HG03520 (cell line): Measurements from ENCODE around the gene PPP6R3.

Experiments used
- ATAC-seq: cut with Tn5 transposase; IDR thresholded peaks from one replicate; pipeline ENCODE4 v1.9.1; 2021; ENCODE audit warnings: mild to moderate bottlenecking, moderate library complexity; ENCODE audit not compliant: unreplicated experiment

PPP6R3 gene, protein sequence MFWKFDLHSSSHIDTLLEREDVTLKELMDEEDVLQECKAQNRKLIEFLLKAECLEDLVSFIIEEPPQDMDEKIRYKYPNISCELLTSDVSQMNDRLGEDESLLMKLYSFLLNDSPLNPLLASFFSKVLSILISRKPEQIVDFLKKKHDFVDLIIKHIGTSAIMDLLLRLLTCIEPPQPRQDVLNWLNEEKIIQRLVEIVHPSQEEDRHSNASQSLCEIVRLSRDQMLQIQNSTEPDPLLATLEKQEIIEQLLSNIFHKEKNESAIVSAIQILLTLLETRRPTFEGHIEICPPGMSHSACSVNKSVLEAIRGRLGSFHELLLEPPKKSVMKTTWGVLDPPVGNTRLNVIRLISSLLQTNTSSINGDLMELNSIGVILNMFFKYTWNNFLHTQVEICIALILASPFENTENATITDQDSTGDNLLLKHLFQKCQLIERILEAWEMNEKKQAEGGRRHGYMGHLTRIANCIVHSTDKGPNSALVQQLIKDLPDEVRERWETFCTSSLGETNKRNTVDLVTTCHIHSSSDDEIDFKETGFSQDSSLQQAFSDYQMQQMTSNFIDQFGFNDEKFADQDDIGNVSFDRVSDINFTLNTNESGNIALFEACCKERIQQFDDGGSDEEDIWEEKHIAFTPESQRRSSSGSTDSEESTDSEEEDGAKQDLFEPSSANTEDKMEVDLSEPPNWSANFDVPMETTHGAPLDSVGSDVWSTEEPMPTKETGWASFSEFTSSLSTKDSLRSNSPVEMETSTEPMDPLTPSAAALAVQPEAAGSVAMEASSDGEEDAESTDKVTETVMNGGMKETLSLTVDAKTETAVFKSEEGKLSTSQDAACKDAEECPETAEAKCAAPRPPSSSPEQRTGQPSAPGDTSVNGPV

DNA sequence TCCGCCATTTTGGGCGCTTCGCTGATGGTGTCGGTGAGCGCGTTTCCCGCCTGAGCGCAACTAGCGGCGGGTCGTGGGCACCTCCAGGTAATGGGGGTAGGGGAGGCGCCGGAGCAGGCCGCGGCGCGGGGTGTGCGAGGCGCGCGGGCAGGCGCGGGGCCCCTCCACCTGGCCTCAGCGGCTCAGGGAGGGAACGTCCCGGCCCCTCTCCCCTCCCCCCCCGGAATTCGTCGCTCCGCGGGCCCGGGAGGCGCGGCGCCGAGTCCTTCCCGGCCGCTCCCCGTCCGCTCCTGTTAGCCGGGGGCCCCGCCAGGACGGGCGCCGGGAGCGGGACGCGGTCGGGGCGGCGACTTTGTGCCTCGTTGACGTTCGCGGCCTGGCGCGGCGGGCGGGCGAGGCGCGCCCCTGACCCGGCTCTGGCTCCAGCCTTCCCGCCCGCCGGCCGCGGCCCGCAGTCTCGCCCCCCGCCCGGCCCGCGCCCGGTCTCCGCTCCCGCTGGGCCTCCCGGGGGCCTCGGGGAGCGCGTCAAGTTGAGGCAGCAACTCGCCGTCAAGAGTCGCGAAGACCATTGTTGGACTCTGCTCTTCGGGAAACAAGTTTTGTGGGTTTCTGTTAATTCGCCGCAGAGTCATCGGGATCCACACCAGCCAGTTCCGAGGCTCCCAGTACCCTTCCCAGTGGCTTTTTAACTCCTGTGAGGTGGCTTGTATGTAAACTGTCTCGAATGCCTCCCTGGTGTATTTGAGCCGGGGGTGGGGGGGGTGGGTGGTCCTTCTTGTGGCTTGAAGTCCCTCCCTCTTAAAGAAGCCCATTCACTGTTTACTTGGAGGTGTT lies at the start of gene PPP6R3:
TSS of gene PPP6R3 (plus strand) at position 12 of the 834 bp plus-strand sequence. CDS start 76,913 bp downstream, outside the sequence.
- no peak for ATAC-seq

GRCh38 chr11:68411501-68411991 lies 49.0 kb upstream of the PPP6R3 start:
- no peak for ATAC-seq

DNA sequence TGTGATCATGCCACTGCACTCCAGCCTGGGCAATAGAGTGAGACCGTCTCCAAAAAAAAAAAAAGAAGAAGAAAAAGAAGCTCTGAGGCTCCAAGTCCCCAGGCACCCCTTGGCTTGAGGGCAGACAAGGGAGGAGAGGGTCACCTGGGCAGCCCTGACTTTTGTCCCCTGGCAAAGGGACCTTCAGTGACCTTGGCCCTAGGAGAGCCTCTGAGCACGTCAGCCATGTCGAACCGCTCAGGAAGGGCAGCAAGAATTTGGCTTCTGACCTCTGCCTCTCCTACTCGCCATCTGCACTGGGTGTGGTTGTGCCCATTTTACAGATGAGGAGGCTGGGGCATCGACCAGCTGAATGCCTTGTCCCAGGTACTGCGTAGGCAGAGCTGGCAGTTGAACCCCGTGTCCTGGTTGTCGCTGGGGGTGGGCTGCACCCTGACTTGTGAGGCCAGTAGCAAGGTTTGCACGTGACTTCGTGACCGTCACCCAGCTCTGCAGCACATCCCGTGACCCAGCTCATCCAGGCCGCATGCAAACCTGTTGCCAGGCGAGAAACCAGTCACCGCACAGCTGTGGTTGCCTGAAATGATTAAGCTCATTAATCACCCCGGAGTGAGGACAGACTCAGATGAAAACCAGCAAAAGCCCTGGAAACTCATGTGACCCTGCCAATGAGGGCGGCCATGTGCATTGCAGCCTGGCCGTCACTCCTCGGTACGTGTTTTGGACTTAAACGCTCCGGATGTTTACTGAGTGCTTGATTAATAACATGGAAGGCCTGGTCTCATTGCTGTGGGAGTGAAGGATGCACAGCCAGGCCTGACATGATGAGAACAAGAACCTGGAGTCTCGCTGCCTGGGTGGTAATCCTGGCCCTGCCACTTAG lies 47.7 kb upstream of the PPP6R3 start:
- ATAC-seq, result no peak

GRCh38 chr11:68413591-68413999 lies 47.0 kb upstream of the PPP6R3 start:
- no peak for ATAC-seq

GRCh38 chr11:68414496-68415221 lies 45.9 kb upstream of the PPP6R3 start:
- no peak for ATAC-seq

DNA sequence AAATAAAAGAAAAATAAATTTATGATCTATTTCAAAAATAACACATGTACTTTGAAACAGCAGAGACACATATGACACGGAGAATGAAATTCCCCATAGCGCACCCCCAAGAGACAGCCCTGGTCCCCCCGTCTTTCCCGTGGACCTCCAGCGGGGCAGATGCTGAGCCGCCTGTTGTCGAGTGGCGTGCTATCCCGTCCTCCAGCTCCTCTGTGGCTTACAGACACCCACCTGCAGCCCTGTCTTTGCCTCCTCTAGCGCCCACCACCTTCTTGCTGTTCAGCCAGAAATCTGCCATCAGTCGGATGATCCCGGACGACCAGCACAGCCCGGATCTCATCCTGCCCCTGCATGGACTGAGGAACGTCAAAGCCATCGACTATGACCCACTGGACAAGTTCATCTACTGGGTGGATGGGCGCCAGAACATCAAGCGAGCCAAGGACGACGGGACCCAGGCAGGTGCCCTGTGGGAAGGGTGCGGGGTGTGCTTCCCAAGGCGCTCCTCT lies 44.4 kb upstream of the PPP6R3 start:
- ATAC-seq, result no peak

- no peak for ATAC-seq
These were observed 41.9 kb upstream of the PPP6R3 start for GRCh38 chr11:68418648-68419047.

GRCh38 chr11:68420171-68420570 lies 40.4 kb upstream of the PPP6R3 start:
- no peak for ATAC-seq

DNA sequence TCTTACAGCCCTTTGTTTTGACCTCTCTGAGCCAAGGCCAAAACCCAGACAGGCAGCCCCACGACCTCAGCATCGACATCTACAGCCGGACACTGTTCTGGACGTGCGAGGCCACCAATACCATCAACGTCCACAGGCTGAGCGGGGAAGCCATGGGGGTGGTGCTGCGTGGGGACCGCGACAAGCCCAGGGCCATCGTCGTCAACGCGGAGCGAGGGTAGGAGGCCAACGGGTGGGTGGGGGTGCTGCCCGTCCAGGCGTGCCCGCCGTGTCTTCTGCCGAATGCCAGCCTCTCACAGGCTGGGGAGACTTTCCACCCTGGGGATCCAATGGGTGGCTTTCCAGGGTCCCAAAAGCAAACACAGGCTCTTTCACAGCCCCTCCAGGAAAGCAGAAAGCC lies 37.1 kb upstream of the PPP6R3 start:
- ATAC-seq, result no peak

GRCh38 chr11:68424101-68424632 lies 36.4 kb upstream of the PPP6R3 start:
- ATAC-seq, result no peak

DNA sequence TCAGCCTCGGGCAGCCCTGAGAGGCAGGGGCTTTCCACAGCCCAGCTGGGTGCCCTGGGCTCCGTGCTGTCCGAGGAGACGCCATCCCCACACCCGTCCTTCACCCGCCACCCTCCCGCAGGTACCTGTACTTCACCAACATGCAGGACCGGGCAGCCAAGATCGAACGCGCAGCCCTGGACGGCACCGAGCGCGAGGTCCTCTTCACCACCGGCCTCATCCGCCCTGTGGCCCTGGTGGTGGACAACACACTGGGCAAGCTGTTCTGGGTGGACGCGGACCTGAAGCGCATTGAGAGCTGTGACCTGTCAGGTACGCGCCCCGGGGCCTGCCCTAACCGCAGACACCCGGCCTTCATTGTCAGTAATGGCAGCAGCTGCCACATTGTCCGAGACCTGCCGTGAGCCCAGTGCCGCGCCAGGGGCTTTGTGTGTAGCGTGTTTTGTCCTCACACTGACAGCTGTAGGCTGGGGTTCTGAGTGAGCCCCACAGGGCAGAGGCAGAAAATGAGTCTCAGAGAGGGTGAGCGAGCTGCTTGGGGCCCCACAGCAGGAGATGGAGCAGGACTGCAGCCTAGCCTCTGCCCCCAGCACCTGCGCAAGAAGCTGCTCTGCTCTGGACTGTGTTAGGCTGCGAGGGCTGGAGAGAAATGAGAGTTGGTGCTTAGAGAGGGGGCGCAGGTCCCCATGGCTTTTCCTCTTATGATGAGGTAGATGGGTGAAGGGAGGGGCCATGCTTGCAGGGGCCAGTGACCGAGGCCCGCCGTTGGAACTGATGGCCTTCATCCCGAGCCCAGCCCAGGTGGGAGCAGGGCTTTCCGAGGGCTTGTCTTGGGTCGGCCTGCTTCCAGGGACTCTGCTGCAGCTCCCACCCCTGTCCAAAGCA lies 35.3 kb upstream of the PPP6R3 start:
- ATAC-seq, result no peak

DNA sequence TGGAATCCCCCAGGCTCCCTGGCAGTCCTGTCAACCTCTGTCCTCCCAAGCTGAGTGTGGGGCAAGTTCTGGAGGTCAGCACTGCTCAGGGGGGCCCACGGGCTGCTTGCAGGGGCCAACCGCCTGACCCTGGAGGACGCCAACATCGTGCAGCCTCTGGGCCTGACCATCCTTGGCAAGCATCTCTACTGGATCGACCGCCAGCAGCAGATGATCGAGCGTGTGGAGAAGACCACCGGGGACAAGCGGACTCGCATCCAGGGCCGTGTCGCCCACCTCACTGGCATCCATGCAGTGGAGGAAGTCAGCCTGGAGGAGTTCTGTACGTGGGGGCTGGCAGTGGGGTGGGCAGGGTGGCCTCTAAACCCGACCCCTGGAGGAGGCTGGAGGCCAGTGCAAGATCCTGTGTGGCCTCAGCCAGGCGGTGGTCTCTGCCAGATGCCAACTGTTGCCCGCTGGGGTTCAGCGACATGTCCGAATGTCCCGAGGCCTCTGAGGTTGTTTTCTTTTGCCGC lies 34.6 kb upstream of the PPP6R3 start:
- no peak for ATAC-seq

DNA sequence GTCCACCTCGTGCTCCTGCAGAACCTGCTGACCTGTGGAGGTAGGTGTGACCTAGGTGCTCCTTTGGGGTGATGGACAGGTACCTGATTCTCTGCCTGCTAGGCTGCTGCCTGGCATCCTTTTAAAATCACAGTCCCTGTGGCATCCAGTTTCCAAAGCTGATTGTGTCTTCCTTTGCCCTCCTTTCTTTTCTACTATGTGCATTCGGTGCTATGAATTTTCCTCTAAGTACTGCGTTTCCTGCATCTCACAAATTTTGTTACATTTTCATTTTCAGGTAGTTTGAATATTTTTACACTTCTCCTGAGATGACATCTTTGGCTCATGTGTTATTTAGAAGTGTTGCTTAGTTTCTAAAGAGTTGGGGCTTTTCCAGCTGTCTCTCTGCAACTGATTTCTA lies 30.9 kb upstream of the PPP6R3 start:
- ATAC-seq, result no peak

GRCh38 chr11:68430384-68430783 lies 30.2 kb upstream of the PPP6R3 start:
- ATAC-seq, result no peak

DNA sequence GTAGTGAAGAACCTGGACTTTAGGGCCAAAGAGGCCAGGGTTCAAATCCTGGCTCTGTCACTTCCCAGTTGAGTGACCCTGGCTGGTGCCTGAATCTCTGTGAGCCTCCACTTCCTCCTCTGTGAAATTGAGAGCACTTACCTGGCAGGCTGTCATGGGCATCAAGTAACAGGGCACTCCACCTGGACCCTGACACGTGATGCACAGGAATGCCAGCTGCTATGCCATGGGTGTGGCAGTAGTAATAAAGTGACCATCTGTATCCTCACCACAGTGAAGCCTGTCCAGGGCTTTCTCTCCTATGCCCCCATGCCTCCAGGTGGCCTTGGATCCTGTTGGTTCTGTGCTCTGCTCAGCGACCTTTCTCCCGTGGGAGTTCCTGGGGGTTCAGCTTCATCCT lies 29.8 kb upstream of the PPP6R3 start:
- ATAC-seq, result no peak

DNA sequence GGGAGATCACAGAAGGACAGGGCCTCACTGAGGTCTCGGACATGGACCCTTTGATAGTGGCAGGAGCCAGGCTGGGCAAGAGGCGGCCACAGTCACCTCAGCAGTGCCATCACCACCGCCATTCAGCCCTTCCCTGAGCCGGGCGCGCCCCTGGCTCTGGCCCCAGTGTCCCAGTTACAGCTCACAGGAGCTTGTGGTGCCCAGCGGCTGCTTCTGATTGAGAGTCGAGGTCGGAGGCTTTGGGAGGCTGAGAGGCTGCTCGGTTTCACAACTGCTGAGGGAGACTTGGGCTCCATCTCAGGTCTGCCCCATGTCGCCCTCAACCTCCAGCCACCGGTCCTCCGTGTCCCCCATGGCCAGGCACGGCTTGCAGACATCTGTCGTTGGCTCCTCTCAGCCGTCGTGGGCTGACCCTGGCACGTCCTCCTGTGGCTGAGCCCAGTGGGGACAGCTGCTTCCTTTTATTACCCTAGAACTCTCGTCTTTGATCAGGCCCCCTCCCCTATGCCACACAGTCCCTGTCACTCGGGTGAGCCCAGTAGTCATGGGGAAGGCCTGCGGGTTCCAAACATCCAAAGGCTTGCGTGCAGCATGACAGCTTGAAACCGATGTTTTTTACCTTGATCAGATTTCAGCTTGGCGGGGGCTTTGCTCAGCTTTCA lies 28.4 kb upstream of the PPP6R3 start:
- ATAC-seq, result no peak

DNA sequence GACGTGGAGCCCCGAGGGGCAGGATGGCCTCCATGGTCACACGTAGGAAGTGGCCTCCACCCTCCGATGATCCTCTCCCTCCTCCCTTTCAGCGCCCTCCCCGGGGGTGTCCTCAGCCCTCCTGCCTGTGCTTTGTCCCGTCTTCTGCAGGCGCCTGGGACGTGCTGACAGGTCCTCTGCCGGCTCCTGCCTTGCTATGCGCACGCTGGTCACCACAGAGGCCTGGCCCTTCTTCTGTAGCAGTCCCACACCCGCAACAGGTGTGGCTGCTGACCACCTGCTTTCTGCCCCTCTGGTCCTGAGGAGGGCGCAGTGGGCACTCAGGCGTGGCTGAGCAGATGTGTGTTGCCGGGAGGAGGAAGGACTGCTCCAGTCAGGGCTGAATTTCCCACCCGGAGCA lies 27.7 kb upstream of the PPP6R3 start:
- no peak for ATAC-seq
